Nephron (organoid): ENCODE results near the gene ROPN1L.
A peak's percentile ranks its signal among the peaks of the same experiment; 100 is the strongest.

Source experiments
- H3K27ac Mint-ChIP-seq, 3 experiments: 2 replicates each; pipeline ENCODE4 v1.8.0; 2020; ENCODE audit warnings: mixed read lengths in 3 of 3, mild to moderate bottlenecking in 2 of 3, moderate library complexity in 1 of 3
- H3K27me3 Mint-ChIP-seq: 2 replicates; pipeline ENCODE4 v1.8.0; 2021; ENCODE audit warnings: low read depth, mild to moderate bottlenecking, moderate library complexity, mixed read lengths
- H3K36me3 Mint-ChIP-seq: 2 replicates; pipeline ENCODE4 v1.8.0; 2020; ENCODE audit warnings: low read depth, mixed read lengths
- H3K4me1 Mint-ChIP-seq: 2 replicates; pipeline ENCODE4 v1.8.0; 2020; ENCODE audit warnings: mixed read lengths
- H3K4me3 Mint-ChIP-seq, 3 experiments: 2 replicates each; pipeline ENCODE4 v1.8.0; 2020; ENCODE audit warnings: mild to moderate bottlenecking in 3 of 3, mixed read lengths in 3 of 3, moderate library complexity in 2 of 3
- H3K9me3 Mint-ChIP-seq: 2 replicates; pipeline ENCODE4 v1.8.0; 2020; ENCODE audit warnings: mixed read lengths
- TF ChIP-seq, protein P1 (sequence below), 3 experiments: fragments of 200-600 bp; sonication (generic); IDR thresholded peaks; one replicate each; pipeline ENCODE4 v1.5.0; 2021; ENCODE audit warnings: antibody characterized with exemption in 3 of 3; ENCODE audit not compliant: unreplicated experiment in 3 of 3

ROPN1L gene

GRCh38 chr5:10440367-10440990, 1.2 kb upstream of the ROPN1L start:
- Mint-ChIP-seq H3K27me3 (peaks cover 9% of the 10 kb centered on the region), H3K4me3 (peak overlapping the region; percentile 88 to 90 (median 89)), H3K9me3 (no peaks in the 10 kb centered on the region), H3K36me3 (peaks cover 19% of the 10 kb centered on the region), H3K27ac (no peak overlapping the region), H3K4me1 (peaks cover 6% of the 10 kb centered on the region)
- TF ChIP-seq, protein P1, sequence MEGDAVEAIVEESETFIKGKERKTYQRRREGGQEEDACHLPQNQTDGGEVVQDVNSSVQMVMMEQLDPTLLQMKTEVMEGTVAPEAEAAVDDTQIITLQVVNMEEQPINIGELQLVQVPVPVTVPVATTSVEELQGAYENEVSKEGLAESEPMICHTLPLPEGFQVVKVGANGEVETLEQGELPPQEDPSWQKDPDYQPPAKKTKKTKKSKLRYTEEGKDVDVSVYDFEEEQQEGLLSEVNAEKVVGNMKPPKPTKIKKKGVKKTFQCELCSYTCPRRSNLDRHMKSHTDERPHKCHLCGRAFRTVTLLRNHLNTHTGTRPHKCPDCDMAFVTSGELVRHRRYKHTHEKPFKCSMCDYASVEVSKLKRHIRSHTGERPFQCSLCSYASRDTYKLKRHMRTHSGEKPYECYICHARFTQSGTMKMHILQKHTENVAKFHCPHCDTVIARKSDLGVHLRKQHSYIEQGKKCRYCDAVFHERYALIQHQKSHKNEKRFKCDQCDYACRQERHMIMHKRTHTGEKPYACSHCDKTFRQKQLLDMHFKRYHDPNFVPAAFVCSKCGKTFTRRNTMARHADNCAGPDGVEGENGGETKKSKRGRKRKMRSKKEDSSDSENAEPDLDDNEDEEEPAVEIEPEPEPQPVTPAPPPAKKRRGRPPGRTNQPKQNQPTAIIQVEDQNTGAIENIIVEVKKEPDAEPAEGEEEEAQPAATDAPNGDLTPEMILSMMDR (IDR thresholded peaks at IDR 0.05; ENCODE audit: unreplicated experiment in 3 of 3): no peak

DNA sequence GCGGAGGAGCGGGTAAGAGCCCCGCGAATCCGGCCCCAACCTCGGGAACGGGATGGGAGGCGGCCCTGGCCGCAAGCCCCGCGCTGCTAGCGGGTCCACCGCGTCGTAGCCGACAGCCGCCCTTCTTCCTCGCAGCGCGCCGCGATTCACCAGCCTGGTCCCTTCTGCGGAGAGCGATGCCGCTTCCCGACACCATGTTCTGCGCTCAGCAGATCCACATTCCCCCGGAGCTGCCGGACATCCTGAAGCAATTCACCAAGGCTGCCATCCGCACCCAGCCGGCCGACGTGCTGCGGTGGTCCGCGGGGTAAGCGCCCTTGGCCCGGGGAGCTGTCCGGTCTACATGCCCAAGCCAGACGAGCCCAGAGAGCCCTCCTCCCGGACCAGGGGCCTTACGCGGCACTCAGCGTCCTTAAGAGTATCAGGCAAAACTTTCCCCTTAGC, 335 bp downstream of the ROPN1L start:
- Mint-ChIP-seq H3K4me3 (peak overlapping the region; percentile 88 to 90 (median 89)), H3K27ac (no peak overlapping the region), H3K9me3 (no peaks in the 10 kb centered on the region), H3K4me1 (peaks cover 6% of the 10 kb centered on the region), H3K27me3 (peaks cover 9% of the 10 kb centered on the region), H3K36me3 (peaks cover 15% of the 10 kb centered on the region)
- TF ChIP-seq, protein P1 (IDR thresholded peaks at IDR 0.05; ENCODE audit: unreplicated experiment in 3 of 3): no peak

GRCh38 chr5:10442576-10442975, 897 bp downstream of the ROPN1L start:
- Mint-ChIP-seq H3K4me1 (peaks cover 6% of the 10 kb centered on the region), H3K27ac (no peak overlapping the region), H3K9me3 (no peaks in the 10 kb centered on the region), H3K36me3 (peaks cover 15% of the 10 kb centered on the region), H3K4me3 (peak overlapping the region; percentile 88 to 90 (median 89)), H3K27me3 (peaks cover 9% of the 10 kb centered on the region)
- TF ChIP-seq, protein P1 (IDR thresholded peaks at IDR 0.05; ENCODE audit: unreplicated experiment in 3 of 3): no peak

GRCh38 chr5:10445352-10445751, 3.7 kb downstream of the ROPN1L start:
- H3K36me3 Mint-ChIP-seq: no peaks in the 10 kb centered on the region
- peaks cover 6% of the 10 kb centered on the region for H3K4me1 Mint-ChIP-seq
- H3K27me3 Mint-ChIP-seq: peaks cover 9% of the 10 kb centered on the region
- H3K27ac Mint-ChIP-seq: no peak overlapping the region
- TF ChIP-seq, protein P1 (IDR thresholded peaks at IDR 0.05; ENCODE audit: unreplicated experiment in 3 of 3): no peak
- no peaks in the 10 kb centered on the region for H3K9me3 Mint-ChIP-seq
- no peak overlapping the region for H3K4me3 Mint-ChIP-seq

DNA sequence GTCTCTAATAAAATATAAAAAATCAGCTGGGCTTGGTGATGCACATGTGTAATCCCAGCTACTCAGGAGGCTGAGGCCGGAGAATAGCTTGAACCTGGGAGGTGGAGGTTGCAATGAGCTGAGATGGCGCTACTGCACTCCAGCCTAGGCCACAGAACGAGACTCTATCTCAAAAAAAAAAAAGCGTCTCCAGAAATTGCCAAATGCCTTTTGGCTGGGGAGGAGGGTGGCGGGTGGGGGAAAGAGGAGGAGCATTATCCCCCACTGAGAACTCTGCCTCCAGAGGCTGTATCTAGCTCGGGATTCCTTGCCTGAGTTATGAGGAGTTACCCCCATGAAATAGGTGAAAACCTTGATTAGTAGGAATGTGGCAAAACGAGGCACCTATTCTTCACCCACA, 4.8 kb downstream of the ROPN1L start:
- H3K4me3 Mint-ChIP-seq: no peak overlapping the region
- peaks cover 9% of the 10 kb centered on the region for H3K27me3 Mint-ChIP-seq
- no peaks in the 10 kb centered on the region for H3K36me3 Mint-ChIP-seq
- no peaks in the 10 kb centered on the region for H3K9me3 Mint-ChIP-seq
- no peak overlapping the region for H3K27ac Mint-ChIP-seq
- TF ChIP-seq, protein P1 (IDR thresholded peaks at IDR 0.05; ENCODE audit: unreplicated experiment in 3 of 3): no peak
- no peaks in the 10 kb centered on the region for H3K4me1 Mint-ChIP-seq

GRCh38 chr5:10447041-10447440, 5.4 kb downstream of the ROPN1L start:
- H3K27ac Mint-ChIP-seq: no peak overlapping the region
- H3K27me3 Mint-ChIP-seq: peaks cover 9% of the 10 kb centered on the region
- no peaks in the 10 kb centered on the region for H3K9me3 Mint-ChIP-seq
- H3K36me3 Mint-ChIP-seq: no peaks in the 10 kb centered on the region
- TF ChIP-seq, protein P1 (IDR thresholded peaks at IDR 0.05; ENCODE audit: unreplicated experiment in 3 of 3): no peak
- no peaks in the 10 kb centered on the region for H3K4me1 Mint-ChIP-seq
- no peak overlapping the region for H3K4me3 Mint-ChIP-seq
